ENCODE measurements around the gene PRKAR2B. TPM values are rescaled to one million over a fixed set of nuclear protein-coding genes. Genes with fewer than 3 reads are reported as not detected.

PRKAR2B gene
- total RNA-seq, 1 donor from 2014 or later, result 7.9 TPM

DNA sequence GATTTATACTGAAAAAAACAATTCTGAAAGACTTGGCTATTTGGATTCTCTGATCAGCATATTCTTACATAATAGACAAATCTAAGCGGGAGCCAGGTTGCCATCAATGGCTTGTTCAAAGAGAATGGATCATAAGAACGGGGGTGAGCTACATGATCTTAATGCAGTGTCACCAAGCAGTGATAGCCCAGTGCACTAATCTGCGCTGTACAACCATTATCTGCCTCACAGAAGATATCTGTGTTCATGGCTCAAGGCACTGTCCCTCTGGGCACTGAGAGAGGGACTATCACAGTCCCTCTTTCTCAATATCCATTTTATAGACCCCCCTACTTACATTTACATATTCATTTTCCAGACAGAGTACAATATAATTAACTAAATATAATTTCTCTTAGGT is 22.9 kb upstream of the PRKAR2B start:
- no peaks in the 10 kb centered on the region for H3K4me1 ChIP-seq
- H3K36me3 ChIP-seq, result no peaks in the 10 kb centered on the region
- H3K27ac ChIP-seq, result no peak overlapping the region
- no peak for ATAC-seq
- no peaks in the 10 kb centered on the region for H3K27me3 ChIP-seq
- DNase-seq, result no peak
- H3K9me3 ChIP-seq, result no peaks in the 10 kb centered on the region
- H3K4me3 ChIP-seq, result no peak overlapping the region
- TF ChIP-seq, protein P1, sequence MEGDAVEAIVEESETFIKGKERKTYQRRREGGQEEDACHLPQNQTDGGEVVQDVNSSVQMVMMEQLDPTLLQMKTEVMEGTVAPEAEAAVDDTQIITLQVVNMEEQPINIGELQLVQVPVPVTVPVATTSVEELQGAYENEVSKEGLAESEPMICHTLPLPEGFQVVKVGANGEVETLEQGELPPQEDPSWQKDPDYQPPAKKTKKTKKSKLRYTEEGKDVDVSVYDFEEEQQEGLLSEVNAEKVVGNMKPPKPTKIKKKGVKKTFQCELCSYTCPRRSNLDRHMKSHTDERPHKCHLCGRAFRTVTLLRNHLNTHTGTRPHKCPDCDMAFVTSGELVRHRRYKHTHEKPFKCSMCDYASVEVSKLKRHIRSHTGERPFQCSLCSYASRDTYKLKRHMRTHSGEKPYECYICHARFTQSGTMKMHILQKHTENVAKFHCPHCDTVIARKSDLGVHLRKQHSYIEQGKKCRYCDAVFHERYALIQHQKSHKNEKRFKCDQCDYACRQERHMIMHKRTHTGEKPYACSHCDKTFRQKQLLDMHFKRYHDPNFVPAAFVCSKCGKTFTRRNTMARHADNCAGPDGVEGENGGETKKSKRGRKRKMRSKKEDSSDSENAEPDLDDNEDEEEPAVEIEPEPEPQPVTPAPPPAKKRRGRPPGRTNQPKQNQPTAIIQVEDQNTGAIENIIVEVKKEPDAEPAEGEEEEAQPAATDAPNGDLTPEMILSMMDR (IDR thresholded peaks at IDR 0.05), result no peak
- intact Hi-C loops (cut with DNase I), result no loop called here

DNA sequence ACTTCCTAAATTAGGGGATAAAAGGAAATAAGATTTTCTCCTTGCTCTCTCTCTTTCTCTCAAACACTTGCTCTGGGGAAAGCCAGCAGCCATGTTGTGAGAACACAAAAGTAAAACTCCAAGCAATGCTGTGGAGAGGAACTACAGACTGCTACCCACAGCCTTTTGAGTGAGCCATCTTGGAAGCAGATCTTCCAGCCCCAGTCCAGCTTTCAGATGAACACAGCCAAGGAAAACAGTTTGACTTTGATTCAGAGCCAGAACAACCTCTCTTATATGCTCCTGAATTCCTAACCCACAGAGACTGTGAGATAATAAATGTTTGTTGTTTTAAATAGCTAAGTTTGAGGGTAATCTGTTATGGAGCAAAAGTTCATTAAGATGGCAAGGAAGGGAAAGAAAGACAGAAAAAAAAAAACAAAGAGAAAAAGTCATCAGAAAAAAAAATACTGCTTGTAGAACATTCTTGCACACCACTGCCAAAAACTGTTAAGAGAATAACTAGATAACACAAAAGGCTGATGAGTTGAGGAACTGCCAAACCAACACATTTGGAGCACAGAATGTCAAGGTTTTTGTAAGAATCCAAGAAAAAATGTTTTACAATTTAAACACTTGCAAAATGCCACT is 20.9 kb upstream of the PRKAR2B start:
- Histone ChIP-seq H3K36me3 (no peaks in the 10 kb centered on the region), H3K4me1 (no peaks in the 10 kb centered on the region), H3K9me3 (no peaks in the 10 kb centered on the region), H3K27ac (no peak overlapping the region), H3K4me3 (no peak overlapping the region), H3K27me3 (no peaks in the 10 kb centered on the region)
- ATAC-seq, result no peak
- DNase-seq, result no peak
- intact Hi-C loops (cut with DNase I), result no loop called here
- TF ChIP-seq, protein P1 (IDR thresholded peaks at IDR 0.05), result no peak

DNA sequence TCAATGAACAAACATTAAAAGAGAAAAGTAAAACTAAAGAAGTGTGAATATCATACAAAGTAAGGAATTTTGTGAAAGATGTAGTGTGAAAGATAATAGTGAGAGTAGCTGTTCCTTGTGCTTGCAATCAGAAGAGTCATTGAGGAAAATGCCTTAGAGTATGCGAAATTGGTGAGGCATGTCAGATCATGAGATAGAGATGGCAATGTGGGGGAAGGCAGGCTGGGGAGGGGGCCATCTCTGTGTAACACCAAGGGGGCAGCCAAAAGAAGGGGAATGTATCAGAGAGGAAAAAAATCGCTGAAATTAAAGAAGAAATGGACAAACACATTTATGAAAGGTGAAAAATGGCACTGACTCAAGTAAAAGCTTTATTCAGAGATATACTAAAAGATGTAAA is 19.6 kb upstream of the PRKAR2B start:
- H3K27me3 ChIP-seq, result no peaks in the 10 kb centered on the region
- TF ChIP-seq, protein P1 (IDR thresholded peaks at IDR 0.05), result no peak
- ATAC-seq (no peak), DNase-seq (no peak)
- H3K4me3 ChIP-seq, result no peak overlapping the region
- intact Hi-C loops (cut with DNase I), result no loop called here
- no peaks in the 10 kb centered on the region for H3K4me1 ChIP-seq
- no peaks in the 10 kb centered on the region for H3K9me3 ChIP-seq
- H3K36me3 ChIP-seq, result no peaks in the 10 kb centered on the region
- H3K27ac ChIP-seq, result no peak overlapping the region

DNA sequence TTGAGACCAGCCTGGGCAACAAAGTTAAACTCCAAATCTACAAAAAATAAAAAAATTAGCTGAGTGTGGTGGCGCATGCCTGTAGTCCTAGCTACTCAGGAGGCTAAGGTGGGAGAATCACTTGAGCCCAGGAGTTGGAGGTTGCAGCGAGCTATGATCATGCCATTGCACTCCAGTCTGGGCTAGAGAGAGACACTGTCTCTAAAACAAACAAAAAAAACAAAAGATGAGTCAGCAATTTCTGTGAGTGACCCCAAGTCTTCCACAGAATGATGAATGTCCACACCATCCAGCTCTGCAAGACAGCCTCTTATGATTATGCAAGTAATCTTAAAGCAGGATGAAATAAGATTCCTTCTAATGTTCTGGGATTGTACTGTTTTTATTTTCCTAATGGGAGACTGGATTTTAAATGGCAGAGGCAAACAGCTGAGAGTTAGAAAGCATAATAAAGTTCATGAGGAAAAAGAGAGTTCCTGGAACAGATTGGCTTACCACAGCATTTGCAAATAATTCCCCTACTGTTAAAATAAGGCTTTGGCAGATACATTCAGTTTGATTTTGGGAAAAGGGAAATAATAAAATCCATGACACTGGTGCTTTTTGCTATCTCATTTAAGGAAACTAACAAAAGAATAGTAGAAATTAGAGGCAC is 18.9 kb upstream of the PRKAR2B start:
- TF ChIP-seq, protein P1 (IDR thresholded peaks at IDR 0.05), result no peak
- ATAC-seq, result no peak
- H3K4me1 ChIP-seq, result no peaks in the 10 kb centered on the region
- H3K9me3 ChIP-seq, result no peaks in the 10 kb centered on the region
- H3K4me3 ChIP-seq, result no peak overlapping the region
- intact Hi-C loops (cut with DNase I), result no loop called here
- no peak overlapping the region for H3K27ac ChIP-seq
- no peak for DNase-seq
- H3K36me3 ChIP-seq, result no peaks in the 10 kb centered on the region
- no peaks in the 10 kb centered on the region for H3K27me3 ChIP-seq

DNA sequence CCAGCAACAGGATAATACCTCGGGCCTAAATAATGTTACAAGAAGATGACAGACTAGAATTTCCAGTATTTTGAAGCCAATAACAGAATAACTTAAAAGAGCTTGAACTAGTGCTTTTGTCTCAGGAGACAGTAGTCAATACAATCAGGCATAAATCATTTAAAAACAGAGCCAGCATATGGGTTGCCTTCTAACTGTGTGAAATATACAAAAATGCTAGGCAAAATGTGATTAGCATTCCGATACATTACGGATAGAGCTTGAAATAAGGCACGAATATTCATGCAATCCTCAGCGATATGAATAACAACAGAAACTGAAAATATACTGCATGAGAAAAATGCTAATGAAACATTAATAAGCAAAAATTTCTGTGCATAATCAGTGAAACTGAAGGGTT is 18.3 kb upstream of the PRKAR2B start:
- Histone ChIP-seq H3K4me1 (no peaks in the 10 kb centered on the region), H3K9me3 (no peaks in the 10 kb centered on the region), H3K27me3 (no peaks in the 10 kb centered on the region), H3K4me3 (no peak overlapping the region), H3K36me3 (no peaks in the 10 kb centered on the region), H3K27ac (no peak overlapping the region)
- intact Hi-C loops (cut with DNase I), result no loop called here
- TF ChIP-seq, protein P1 (IDR thresholded peaks at IDR 0.05), result no peak
- ATAC-seq (no peak), DNase-seq (no peak)

All from upper lobe of right lung (tissue), 1 donor.